Stimulated activated CD8-positive, alpha-beta memory T cell treated with anti-CD3 and anti-CD28 coated beads, Interleukin-2, amount 100 ng/mL, for 48 hours (primary cell): ENCODE measurements around the gene NAP1L5.

Experiments used
- DNase-seq, 2 donors: peaks; one replicate each; pipeline ENCODE4 v3.0.0-alpha.2; 2020; ENCODE audit warnings: low read depth in 2 of 2

Gene NAP1L5

DNA sequence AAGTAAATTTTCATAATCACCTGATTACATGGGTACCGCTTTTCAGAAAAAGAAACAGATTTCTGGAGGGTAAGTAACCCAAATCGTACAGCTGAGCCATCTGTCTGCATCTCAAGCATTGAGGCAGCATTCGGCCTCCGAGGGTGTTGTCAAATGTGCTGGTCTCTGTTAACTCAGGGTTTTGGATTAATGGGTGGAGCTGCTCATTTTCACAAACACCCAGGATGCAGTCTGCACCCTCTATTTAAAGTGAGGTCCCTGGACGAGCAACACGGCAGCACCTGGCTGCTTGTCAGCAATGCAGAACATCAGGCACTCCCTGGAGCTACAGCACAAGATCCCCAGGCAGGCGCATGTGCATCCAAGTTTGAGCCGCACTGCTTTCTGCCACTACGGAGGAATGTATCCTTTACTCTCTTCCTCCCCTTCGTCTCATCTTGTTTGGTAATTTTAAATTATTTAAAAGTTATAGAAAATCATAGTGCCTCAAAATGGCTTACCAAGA, 24.7 kb upstream of the NAP1L5 start:
- no peak for DNase-seq

DNA sequence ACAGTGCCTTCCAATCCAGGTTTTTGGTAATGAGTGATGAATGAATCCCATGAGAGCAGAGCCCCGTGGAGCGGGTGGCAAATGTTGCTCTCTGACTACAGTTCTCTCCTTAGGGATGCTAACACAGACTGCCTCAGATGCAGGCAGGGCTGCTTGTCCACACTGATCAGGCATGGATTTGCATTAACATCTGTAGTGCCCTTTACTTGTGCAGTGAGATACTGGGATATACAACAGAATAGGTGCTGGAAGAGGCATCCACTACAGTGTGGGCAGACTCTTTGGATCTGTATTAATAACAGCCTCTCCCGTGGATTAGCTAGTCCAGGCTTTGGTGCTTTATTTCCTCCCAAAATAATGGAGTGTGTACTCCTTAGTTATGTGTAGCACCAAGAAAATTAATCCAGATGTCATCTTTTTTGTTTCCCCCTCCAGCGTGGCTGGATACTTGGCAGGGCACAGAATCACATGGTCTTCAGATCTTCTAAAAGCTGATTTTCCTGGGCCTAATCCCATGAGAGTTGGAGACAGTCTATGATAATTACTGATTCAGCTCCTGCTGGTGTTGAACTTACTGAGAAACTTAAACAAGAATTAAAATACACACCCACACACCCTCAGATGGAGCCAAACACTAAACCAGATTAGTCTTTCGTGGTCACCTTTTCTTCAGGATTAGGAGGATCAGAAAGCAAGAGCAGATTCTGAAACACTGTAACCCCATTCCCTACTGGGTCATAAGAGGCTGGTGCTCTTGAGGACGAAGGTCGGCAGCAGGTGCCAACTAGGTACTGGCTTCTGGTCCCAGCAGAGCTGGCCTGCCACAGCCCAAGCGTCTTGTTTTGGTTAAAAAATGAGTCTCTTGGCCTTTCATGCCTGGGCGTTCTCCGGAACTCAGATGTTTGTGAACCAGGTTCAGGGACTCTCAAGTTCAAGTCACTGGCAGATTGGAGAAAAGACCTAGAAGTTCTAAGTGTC, 23.1 kb upstream of the NAP1L5 start:
- DNase-seq = no peak

DNA sequence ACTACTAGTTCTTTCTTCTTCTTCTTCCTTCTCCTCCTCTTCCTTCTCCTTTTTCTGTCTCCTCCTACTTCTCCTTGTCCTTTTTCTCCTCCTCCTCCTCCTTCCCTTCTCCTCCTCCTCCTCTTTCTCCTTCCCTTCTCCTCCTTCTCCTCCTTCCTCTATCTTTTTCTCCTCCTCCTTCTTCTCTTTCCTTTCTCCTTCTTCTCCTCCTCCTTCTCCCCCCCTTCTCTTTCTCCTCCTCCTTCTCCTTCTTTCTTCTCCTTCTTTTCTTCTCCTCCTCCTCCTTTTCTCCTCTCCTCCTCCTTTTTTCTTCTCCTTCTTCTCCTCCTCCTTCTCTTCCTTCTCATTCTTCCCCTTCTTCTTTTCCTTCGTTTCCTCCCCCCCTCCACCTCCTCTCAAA, 21.8 kb upstream of the NAP1L5 start:
- no peak for DNase-seq

DNA sequence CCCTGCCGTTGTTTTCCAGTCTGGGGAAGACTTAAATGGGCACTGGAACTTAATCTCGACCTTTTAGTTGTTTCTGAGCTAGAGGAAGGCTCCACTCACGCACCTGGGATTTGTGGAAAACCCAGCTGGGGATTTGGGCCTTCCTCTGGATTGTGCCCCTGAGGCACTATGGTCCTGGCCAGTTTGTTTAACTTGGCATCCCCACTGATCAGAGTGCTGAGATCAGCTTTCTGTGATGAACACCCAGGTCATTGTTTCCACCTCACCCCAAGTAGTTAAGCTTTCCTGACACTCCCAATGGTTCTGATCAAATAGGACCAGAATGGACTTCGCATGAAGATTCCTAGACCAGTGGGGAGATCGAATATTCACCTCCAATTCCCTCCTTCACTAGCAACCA, 20.5 kb upstream of the NAP1L5 start:
- DNase-seq = no peak

DNA sequence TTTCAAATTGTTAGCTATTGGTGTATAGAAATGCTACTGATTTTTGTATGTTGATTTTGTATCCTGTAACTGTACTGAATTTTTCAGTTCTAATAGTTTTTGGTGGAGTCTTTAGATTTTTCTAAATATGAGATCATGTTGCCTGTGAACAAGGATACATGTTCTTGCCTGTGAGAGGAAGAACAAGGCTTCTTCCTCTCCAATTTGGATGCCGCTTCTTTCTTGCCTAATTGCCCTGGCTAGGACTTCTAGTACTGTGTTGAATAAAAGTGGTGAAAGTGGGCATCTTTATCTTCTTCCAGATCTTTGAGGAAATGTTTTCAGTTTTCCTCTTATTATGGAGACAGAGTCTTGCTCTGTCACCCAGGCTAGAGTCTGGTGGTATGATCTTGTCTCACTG, 16.2 kb upstream of the NAP1L5 start:
- DNase-seq = no peak

DNA sequence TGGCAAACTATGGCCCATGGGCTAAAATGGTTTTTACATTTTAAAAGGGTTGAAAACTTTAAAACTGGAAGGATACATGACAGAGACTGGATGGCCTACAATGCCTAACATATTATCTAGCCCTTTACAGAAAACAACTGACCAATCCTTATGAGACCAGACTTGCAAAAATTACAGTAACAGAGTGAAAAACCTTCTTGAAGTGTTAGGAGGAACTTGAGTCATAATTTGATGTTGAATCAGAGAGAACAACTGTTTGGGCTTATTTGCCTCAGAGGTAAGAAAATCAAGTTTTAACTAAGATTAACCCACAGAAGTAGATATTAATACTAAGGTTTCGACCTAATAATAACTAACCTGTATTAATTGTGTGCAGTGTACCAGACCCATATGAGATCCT, 12.4 kb upstream of the NAP1L5 start:
- DNase-seq = no peak

DNA sequence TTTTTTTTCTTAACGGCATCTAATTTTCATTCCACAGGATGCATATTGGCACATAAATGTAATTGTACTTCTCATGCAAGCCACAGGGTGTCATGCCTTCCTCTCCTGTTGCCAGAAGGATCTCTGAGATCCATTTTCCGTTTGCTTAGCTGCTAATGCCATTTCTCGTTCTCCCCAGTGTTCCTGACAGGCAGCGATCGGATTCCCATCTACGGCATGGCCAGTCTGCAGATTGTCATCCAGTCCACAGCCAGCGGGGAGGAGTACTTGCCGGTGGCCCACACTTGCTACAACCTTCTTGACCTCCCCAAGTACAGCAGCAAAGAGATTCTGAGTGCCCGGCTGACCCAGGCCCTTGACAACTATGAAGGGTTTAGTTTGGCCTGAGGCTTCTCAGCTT, 8.9 kb upstream of the NAP1L5 start:
- DNase-seq = no peak

DNA sequence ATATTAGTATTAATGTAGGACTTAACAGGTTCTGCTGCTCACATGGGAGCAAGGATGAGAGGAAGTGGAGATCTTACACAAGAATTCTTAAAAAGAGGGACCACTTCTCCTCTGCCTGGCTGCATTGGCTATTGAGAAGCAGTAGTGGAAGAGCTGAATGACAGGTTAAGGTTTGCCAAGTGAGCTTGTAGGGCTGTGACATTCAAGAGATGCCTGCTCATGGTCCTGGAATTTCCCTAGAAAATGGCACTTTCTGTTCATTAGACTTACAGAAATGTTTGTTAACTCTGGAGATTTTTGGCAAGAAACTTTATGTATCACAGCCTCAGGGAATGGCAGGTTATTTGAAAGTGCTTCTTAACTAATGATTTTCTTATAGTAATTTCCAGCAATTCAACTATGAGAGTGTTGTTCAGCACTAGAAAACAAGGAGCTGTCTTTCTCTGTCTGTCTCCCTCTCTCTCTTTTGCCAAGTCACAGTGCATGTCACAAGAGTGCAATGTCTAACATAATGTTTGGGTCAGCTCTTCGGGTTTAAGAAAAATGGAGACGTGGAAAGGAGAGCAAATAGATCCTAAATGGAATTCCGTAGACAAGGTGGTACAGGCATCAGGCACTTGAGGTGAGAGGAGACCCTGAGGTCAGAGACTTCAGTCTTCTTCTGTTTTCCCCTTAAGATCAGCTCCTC, 8.3 kb upstream of the NAP1L5 start:
- DNase-seq = no peak

DNA sequence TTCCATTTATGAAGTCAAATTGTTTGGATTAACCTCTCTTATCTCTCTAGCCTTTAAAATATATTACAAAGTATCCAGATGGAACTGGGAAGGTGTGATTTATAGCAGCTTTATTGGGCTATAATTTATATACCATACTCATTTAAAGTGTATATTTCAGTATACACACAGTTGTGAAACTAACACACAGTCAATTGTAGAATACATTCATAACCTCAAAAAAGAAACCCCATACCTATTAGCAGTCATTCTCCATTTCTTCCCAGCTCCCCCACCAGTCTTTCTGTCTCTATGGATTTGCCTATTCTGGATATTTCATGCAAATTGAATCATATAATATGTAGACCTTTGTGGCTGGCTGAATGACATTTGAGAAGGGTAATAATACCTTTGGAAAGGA, 7.6 kb upstream of the NAP1L5 start:
- no peak for DNase-seq

DNA sequence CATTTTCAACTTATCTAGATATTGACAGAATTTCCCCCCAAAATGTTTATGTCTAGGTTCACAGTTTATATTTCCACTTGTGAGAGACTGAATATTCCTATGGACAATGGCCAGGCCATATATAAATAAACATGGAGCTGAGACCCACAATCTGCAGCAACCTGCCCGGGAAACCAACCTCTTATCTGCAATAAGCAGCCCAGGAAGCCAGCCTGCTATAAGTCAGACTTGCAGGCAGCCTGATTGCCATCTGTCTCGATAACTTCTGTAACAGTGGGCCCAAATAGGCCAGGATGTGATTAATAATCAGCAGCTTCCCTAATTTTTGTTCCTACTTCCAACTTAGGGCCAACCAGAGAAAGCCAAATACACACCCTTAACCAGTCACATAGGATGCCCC, 5.2 kb upstream of the NAP1L5 start:
- DNase-seq = no peak

DNA sequence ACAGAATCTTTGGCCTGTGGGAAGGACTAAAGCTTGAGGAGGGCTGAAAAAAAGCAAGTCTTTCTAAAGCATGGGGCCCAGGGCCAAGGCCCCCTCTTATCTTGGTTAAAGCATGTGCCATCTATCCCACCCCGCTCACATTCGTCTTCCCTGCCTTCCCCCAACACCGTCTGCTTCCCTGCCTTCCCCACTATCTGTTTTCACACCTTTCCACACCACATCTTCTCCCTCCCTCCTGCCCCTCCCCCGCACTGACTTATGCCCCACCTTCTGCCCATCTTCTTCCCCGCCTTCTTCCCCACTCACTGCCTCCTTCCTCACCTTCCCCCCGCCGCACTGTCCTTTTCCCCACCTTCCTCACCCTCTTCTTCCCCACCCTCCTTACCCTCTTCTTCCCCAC, 890 bp upstream of the NAP1L5 start:
- no peak for DNase-seq

DNA sequence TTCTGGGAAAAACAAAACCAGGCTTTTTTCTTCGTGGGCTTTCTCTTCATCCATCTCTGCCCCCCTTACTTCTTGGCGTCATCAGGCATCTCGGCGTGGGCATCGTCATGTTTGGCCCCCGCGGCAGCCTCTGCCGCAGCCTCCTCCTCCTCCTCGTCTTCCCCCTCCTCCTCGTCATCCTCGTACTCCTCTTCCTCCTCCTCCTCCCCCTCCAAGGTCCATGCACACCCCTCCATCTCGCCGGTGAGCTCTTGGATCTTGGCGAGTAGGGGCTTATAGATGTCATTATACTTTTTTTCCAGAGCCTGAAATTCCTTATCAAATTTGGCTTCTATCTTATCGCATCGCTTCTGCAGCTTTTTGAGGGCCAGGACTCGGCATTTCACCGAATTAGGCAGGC, 488 bp downstream of the NAP1L5 start:
- no peak for DNase-seq

DNA sequence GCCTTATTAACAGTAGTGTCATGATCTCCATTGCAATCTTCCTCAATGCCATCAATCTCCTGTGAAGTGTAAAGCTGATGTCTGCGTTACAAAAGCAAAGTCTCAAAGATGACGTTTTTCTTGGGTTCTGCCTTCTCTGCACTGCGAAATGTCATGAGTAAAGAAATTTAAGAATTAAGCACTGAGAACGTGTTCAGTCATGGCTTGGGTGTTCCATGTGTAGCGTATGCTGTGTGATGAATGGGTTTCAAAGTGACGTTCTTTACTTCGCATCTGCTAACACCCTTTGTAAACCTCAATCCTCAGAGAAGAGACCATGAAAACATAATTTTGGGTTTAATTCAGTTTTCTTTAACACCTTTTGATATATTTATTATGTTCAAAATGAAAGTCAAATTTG, 999 bp downstream of the NAP1L5 start:
- DNase-seq = no peak

DNA sequence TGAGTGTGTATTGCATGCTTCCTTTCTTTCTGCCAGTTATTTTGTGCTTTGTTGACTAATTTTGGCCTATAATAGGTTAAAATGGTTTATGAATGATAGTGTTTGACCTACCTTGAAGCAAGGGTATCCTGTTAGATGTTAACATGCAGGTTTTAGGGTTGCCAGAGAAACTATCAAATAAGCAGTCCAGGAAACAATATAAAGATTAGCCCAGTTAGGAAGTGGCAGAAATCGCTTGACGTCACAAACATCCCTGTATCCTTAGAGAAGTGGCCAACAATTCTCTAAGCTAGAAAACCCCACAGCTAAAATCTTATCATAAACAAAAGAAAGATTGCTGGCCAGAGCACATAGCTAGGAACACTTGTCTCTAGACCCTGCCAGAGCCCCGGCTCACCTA, 3.8 kb downstream of the NAP1L5 start:
- DNase-seq = no peak

DNA sequence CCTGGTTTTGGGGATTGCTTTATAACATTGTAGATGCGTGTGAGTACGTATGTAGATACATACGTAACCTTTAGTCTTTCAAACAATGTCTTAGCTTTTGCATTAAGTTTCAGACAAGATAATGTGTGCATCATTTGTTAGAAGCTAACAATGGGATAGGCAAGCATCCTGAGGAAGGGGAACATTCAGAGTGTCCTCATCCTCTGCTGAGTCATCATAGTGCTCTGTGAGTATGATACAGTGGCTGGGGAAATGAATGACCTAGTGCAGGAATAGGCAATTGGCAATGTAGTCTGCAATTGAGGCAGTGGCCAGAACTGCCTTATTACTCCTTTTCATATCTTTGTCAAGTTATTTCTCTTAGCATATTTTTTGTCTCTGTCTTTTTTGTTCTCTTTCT, 7.3 kb downstream of the NAP1L5 start:
- no peak for DNase-seq

DNA sequence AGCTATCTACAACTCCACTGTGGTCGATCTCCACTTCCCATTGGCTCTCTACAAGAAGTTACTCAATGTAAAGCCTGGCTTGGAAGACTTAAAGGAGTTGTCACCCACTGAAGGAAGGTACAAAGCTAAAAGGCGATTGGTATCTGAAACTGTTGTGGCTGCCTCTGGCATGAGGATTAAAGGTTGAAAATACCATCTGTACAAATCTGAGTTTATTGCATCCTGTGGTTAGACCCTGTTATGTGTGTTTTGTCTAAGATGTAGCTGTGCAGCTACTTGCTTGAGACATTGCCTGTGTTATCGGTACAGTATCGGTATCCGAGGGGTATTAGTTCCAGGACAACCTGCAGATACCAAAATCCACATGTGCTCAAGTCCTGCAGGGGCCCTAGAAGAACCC, 16.4 kb downstream of the NAP1L5 start:
- DNase-seq = no peak

DNA sequence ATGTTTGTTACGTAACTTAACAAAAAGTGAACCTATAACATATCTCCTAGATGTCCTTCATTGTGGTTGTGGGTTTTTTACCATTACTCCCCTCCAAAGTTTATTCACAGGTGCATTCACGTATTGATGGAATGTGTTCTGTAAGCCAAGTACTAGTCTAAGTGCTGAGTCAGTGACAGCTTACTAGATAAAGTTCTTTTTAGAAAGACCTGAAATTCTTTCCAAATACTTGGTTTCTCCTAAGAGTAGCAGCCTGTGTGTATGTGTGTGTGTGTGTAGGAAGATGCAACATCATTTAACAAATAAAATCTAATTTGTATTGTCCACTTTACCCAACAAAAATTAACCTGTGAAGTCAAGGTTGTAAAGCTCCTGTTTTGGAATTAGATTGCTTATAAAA, 22.1 kb downstream of the NAP1L5 start:
- DNase-seq = no peak

DNA sequence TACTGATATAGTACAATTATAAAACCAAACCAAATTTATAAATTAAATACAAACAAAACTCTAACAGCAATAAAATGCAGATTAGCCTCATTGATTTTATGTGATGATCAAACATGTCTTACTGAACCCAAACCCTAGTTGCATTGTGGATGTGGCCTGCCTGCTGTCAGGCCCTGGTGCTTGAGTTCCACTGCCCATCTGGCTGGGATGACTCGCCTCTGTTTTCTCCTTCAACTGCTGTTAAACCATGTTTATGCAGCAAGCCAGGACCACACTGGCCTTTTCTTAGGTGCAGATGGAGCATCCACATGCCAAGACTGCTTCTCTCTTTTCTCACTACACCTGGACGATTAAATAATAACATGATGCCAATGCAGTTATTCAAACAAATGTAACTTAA, 22.6 kb downstream of the NAP1L5 start:
- no peak for DNase-seq

DNA sequence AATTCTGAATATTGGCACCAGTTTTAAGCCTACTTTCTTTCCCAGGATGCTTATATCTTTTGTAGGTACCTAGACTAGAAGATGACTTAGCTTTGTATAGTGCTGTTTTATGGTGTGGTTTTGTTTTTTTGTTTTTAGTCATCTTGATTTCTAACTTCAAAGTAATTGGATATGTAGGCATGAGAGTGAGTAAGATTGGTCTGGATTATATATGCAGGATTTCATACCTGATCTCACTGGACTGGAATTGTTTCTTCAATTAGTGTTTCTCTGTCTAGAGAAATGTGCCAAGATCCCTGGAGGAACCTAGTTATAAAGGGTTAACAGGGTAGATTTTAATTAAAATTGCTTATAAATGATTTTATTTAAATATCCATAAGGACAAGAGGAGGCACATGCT, 23.1 kb downstream of the NAP1L5 start:
- no peak for DNase-seq

DNA sequence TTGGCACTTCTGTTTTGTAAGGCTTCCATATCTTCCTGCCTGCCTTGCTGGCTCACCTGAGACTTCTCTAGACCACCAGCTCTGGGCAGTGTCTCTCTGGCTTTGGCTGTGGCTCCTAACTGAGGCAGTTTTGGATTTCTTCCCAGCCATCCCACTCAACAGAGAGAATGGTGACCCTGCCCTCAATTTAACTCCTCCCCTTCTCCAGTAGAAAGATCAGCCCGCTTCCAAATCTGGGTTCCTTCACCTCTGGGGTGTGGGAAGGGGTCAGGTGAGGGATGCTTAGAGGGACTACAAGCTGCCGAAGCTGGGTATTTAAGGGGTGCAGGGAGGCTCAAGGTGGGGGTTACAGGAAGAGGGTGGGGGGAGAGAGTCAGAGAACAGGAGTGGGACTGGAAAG, 23.7 kb downstream of the NAP1L5 start:
- no peak for DNase-seq

DNA sequence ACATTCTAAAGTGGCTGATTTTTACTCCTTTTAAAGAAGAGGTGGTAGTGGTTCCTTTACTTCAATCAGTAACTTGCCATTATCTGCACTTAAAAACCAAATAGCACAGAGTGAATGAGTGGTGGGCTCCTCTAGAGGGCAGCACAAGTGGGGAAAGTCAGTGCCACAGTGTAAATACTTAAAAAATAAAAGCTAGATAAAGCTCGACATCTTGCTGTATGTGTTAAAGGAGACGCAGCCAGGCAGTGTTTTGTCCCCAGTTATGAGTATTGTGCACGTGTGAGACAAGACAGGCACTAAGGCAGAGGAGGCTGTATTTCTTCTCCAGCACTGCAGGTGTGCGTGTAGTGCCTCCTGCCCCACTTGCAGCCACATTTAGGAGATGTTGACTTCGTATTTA, 24.6 kb downstream of the NAP1L5 start:
- peak; percentile 1 to 6 for DNase-seq

DNA sequence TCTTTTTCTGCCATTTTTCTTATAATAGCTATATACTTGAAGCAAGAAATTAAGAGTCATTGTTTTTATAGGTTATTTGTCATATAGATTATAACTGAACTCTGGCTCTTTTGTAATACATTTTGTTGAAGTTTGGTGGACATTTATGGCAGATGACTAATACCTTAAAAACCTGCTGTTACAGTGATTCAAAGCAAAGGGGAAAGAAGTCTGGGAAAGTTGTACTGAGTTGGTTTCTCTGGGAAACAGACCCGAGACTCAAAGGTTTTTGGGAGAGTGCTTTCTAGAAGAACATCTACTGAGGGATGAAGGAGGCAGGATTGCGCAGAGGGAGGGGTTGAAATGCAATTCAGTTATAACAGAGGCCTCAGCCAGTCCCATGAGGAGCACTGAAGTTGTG, 35.9 kb downstream of the NAP1L5 start:
- no peak for DNase-seq
